GM12878 (cell line): ENCODE measurements around the gene NCKAP5. TPM values are rescaled to one million over a fixed set of nuclear protein-coding genes. Genes with fewer than 3 reads are reported as not detected.

Experiments
- ATAC-seq: fragments of 200-7000 bp; cut with Tn5 transposase; 3 replicates; pipeline ENCODE4 v1.9.1; 2020; ENCODE audit warnings: mild to moderate bottlenecking, moderate library complexity
- BruUV-seq: library from RNA; stranded (reverse); fragments of 400-500 nt; replicated peaks from 2 replicates; lab custom pipeline; 2021; lab: Mats Ljungman, UMichigan
- CTCF ChIA-PET: fragments of 300-600 bp; sonication (Branson Sonifier 250); formaldehyde crosslinking; extraction: SDS; loops from one replicate; lab custom pipeline; 2021; ENCODE audit warnings: inconsistent platforms; lab: Yijun Ruan, JAX
- POLR2A ChIA-PET: fragments of 350-600 bp; formaldehyde crosslinking; extraction: SDS; loops from one replicate; lab custom pipeline; 2021; ENCODE audit warnings: inconsistent platforms; lab: Charles Lee
- RAD21 ChIA-PET: fragments of 300-600 bp; sonication (Branson Sonifier 250); formaldehyde crosslinking; loops from one replicate; lab custom pipeline; 2023; ENCODE audit warnings: antibody characterized with exemption; ENCODE audit not compliant: unreplicated experiment; lab: Charles Lee
- SMC1A ChIA-PET: fragments of 300-600 bp; sonication (Branson Sonifier 250); formaldehyde crosslinking; loops from one replicate; lab custom pipeline; 2023; ENCODE audit not compliant: unreplicated experiment, uncharacterized antibody; lab: Charles Lee
- DNase-seq: peaks from one replicate; pipeline ENCODE4 v3.0.0-alpha.2; 2011; ENCODE audit warnings: low read depth, low spot score
- FAIRE-seq: peaks from 3 replicates; lab custom pipeline; 2011; peaks lifted over from hg19 to GRCh38; lab: Jason Lieb, UNC
- H2AFZ ChIP-seq: 2 replicates; pipeline ENCODE4 v1.6.0; 2011; ENCODE audit warnings: low read depth, low read length, control low read depth; ENCODE audit not compliant: control insufficient read depth
- H3K27ac ChIP-seq: 2 replicates; pipeline ENCODE4 v1.5.1; 2011; ENCODE audit warnings: control low read depth; ENCODE audit not compliant: control insufficient read depth, insufficient read depth
- H3K27me3 ChIP-seq, 2 experiments: replicated peaks in 1 of 2; 2 replicates each; pipeline versions ENCODE4 v1.6.0 to v1.6.1; 2011; ENCODE audit warnings: low read length in 1 of 2; ENCODE audit not compliant: control insufficient read depth in 2 of 2, insufficient read depth in 2 of 2
- H3K36me3 ChIP-seq, 2 experiments: 2 replicates each; pipeline ENCODE4 v1.5.1; 2011; ENCODE audit warnings: low read length in 1 of 2; ENCODE audit not compliant: control insufficient read depth in 2 of 2, insufficient read depth in 2 of 2
- H3K4me1 ChIP-seq: 2 replicates; pipeline ENCODE4 v1.6.1; 2011; ENCODE audit warnings: mild to moderate bottlenecking, low read length, moderate library complexity, mixed read lengths; ENCODE audit not compliant: control insufficient read depth, insufficient read depth
- H3K4me2 ChIP-seq: 2 replicates; pipeline ENCODE4 v1.6.0; 2011; ENCODE audit warnings: control low read depth; ENCODE audit not compliant: control insufficient read depth, insufficient read depth
- H3K4me3 ChIP-seq: fragments of 200-600 bp; sonication (generic); 2 replicates; pipeline ENCODE4 v1.5.1; 2016
- H3K79me2 ChIP-seq: 2 replicates; pipeline ENCODE4 v1.6.0; 2011; ENCODE audit warnings: low read length; ENCODE audit not compliant: control insufficient read depth, insufficient read depth
- H3K9ac ChIP-seq: 2 replicates; pipeline ENCODE4 v1.8.0; 2011; ENCODE audit warnings: low read length, control low read depth, mixed read lengths; ENCODE audit not compliant: control insufficient read depth, insufficient read depth
- H3K9me3 ChIP-seq: replicated peaks from 3 replicates; pipeline ENCODE4 v1.5.1; 2011; ENCODE audit warnings: mild to moderate bottlenecking, low read length; ENCODE audit not compliant: control insufficient read depth, insufficient read depth
- H4K20me1 ChIP-seq: 2 replicates; pipeline ENCODE4 v1.6.0; 2011; ENCODE audit not compliant: control insufficient read depth, insufficient read depth
- BRCA1 ChIP-seq: IDR thresholded peaks from 2 replicates; pipeline ENCODE4 v1.6.1; 2011; ENCODE audit warnings: low read depth, low read length, improper control_type of control experiment
- CEBPB ChIP-seq, 2 experiments: fragments of 150-350 bp in 1 of 2; IDR thresholded peaks; 2 replicates each; pipeline ENCODE4 v1.6.1; 2012 to 2014; ENCODE audit warnings: low read depth in 2 of 2, low read length in 2 of 2, borderline replicate concordance in 1 of 2, inconsistent platforms in 1 of 2
- E2F4 ChIP-seq: IDR thresholded peaks from 2 replicates; pipeline ENCODE4 v1.6.1; 2012; ENCODE audit warnings: low read depth, low read length, improper control_type of control experiment
- FOS ChIP-seq: IDR thresholded peaks from 3 replicates; pipeline ENCODE4 v1.6.1; 2011; ENCODE audit warnings: borderline replicate concordance; ENCODE audit not compliant: insufficient read length; ENCODE audit errors: extremely low read depth
- FOXK2 ChIP-seq: fragments of 450-650 bp; IDR thresholded peaks from 2 replicates; pipeline ENCODE4 v1.6.1; 2017; ENCODE audit warnings: mild to moderate bottlenecking, moderate library complexity
- KAT2A ChIP-seq: conservative IDR thresholded peaks from 2 replicates; pipeline ENCODE4 v1.6.1; 2011; ENCODE audit warnings: low read depth, low read length; ENCODE audit not compliant: control insufficient read depth
- MYB ChIP-seq: fragments of 150-350 bp; IDR thresholded peaks from 2 replicates; pipeline ENCODE4 v1.6.1; 2014; ENCODE audit warnings: mild to moderate bottlenecking, low read depth, low read length, borderline replicate concordance
- NBN ChIP-seq: fragments of 450-650 bp; IDR thresholded peaks from 2 replicates; pipeline ENCODE4 v1.6.1; 2016
- NR2C1 ChIP-seq: fragments of 450-650 bp; IDR thresholded peaks from 2 replicates; pipeline ENCODE4 v1.6.1; 2017; ENCODE audit warnings: antibody characterized with exemption, mild to moderate bottlenecking, moderate library complexity
- PML ChIP-seq: IDR thresholded peaks from 2 replicates; pipeline ENCODE4 v1.6.1; 2012; ENCODE audit warnings: low read length, inconsistent platforms
- POLR2AphosphoS2 ChIP-seq: IDR thresholded peaks from 2 replicates; pipeline ENCODE4 v1.6.1; 2011; ENCODE audit warnings: low read depth, mild to moderate bottlenecking, low read length, improper control_type of control experiment, moderate library complexity
- RB1 ChIP-seq: fragments of 450-650 bp; formaldehyde crosslinking; IDR thresholded peaks from 2 replicates; pipeline ENCODE4 v1.6.1; 2017; ENCODE audit warnings: mild to moderate bottlenecking, borderline replicate concordance
- SREBF2 ChIP-seq: IDR thresholded peaks from 2 replicates; pipeline ENCODE4 v1.6.1; 2012; ENCODE audit warnings: mild to moderate bottlenecking, low read length
- SRF ChIP-seq, 2 experiments: IDR thresholded peaks; 2 replicates each; pipeline ENCODE4 v1.6.1; 2011; ENCODE audit warnings: low read depth in 2 of 2, low read length in 2 of 2, mild to moderate bottlenecking in 1 of 2, moderate library complexity in 1 of 2
- STAT1 ChIP-seq: fragments of 450-650 bp; conservative IDR thresholded peaks from 2 replicates; pipeline ENCODE4 v1.6.1; 2014; ENCODE audit warnings: antibody characterized with exemption, mild to moderate bottlenecking
- TAF1 ChIP-seq: IDR thresholded peaks from 2 replicates; pipeline ENCODE4 v1.6.1; 2011; ENCODE audit warnings: mild to moderate bottlenecking, low read depth, low read length, borderline replicate concordance
- YBX1 ChIP-seq: fragments of 450-650 bp; IDR thresholded peaks from 2 replicates; pipeline ENCODE4 v1.6.1; 2016; ENCODE audit warnings: antibody characterized with exemption
- ZBTB33 ChIP-seq: fragments of 450-650 bp; IDR thresholded peaks from 2 replicates; pipeline ENCODE4 v1.6.1; 2017; ENCODE audit warnings: mild to moderate bottlenecking
- ZNF384 ChIP-seq: IDR thresholded peaks from 2 replicates; pipeline ENCODE4 v1.6.1; 2012; ENCODE audit warnings: low read depth, mild to moderate bottlenecking, low read length, improper control_type of control experiment, borderline replicate concordance
- ZZZ3 ChIP-seq: IDR thresholded peaks from 2 replicates; pipeline ENCODE4 v1.6.1; 2011; ENCODE audit warnings: low read depth; ENCODE audit not compliant: control insufficient read depth, insufficient read length
- WGBS: methylation state at CpG from one replicate; pipeline ENCODE4 v1.1.6; 2016; ENCODE audit warnings: low lambda C conversion rate; ENCODE audit not compliant: insufficient replicate concordance, insufficient coverage; ENCODE audit errors: missing lambda C conversion rate; 5-methylcytosine and 5-hydroxymethylcytosine counted together
- in situ Hi-C: fragments of 300-500 bp; cut with MboI; formaldehyde crosslinking; loops from 9 replicates; pipeline ENCODE4 v1.14.3; 2018; ENCODE audit warnings: mixed read lengths
- intact Hi-C: fragments of 100-400 bp; cut with micrococcal nuclease; formaldehyde crosslinking; loops from one replicate; pipeline ENCODE4 v1.14.2; 2022; ENCODE audit not compliant: unreplicated experiment
- polyA plus RNA-seq, 11 experiments: library from polyadenylated mRNA; depleted of rRNA in 4 of 11; unstranded in 6 of 11; stranded (reverse) in 5 of 11; fragments of >200 nt; fragmentation: Nextera tagmentation in 4 of 11; fragmentation: Illumina TruSeq in 1 of 11; extraction: Ambion mirVana in 4 of 11; extraction: Trizol in 1 of 11; gene quantifications; 1 replicate in 1 of 11; 2 replicates in 10 of 11; pipeline versions ENCODE4 v1.2.1 to v1.2.3, GENCODE V29; 2011 to 2016; ENCODE audit warnings: inconsistent platforms in 2 of 11, missing spikeins in 2 of 11, low read depth in 1 of 11
- total RNA-seq, 4 experiments: library from RNA; depleted of rRNA in 3 of 4; stranded (reverse); fragments of >200 nt in 3 of 4; fragmentation: Illumina TruSeq in 1 of 4; extraction: Trizol in 1 of 4; gene quantifications; 2 replicates each; pipeline versions ENCODE4 v1.2.1 to v1.2.3, GENCODE V29; 2013 to 2021

NCKAP5 gene
- total and polyA plus RNA-seq, 10 of the 15 experiments (the other 5 are each of a cell fraction or from before 2014, with no cell fraction given) = 0.06 to 0.44 (median 0.16) TPM

- no peak for ATAC-seq
These were observed 281.8 kb downstream of the NCKAP5 start for GRCh38 chr2:133286326-133286922.

More at GRCh38 chr2:133286326-133286922, 281.8 kb downstream of the NCKAP5 start:
- Histone ChIP-seq H3K4me2 (no peak overlapping the region), H3K27ac (no peak overlapping the region), H3K4me3 (no peak overlapping the region), H3K79me2 (no peaks in the 10 kb centered on the region), H3K9ac (no peak overlapping the region), H3K9me3 (no peaks in the 10 kb centered on the region)
- BruUV-seq = no TSS peak
- intact Hi-C loops = no loop called here
- ChIA-PET POLR2A (no interaction called here), RAD21 (no interaction called here)
- WGBS = 0% methylated on average over 1 of the region's 1 CpG
- no peak for DNase-seq
- no peak for TF ChIP-seq PML
- no peak for TF ChIP-seq ZZZ3
- TF ChIP-seq TAF1 = no peak
- no peak for TF ChIP-seq POLR2AphosphoS2
- no peak for TF ChIP-seq STAT1
- TF ChIP-seq YBX1 = no peak
- TF ChIP-seq KAT2A = no peak
- TF ChIP-seq BRCA1 = no peak
- TF ChIP-seq MYB = no peak
- no peak for TF ChIP-seq RB1
- TF ChIP-seq NR2C1 = no peak
- no peak for TF ChIP-seq CEBPB (IDR thresholded peaks at IDR 0.05; ENCODE audit: borderline replicate concordance in 1 of 2, low read depth in 2 of 2, low read length in 2 of 2)
- no peak for TF ChIP-seq FOS
- TF ChIP-seq ZBTB33 = no peak
- TF ChIP-seq E2F4 = no peak
- TF ChIP-seq FOXK2 = no peak
- TF ChIP-seq ZNF384 = no peak
- TF ChIP-seq NBN = no peak
- TF ChIP-seq SREBF2 = no peak
- no peak for TF ChIP-seq SRF (IDR thresholded peaks at IDR 0.05; ENCODE audit: low read depth in 2 of 2, low read length in 2 of 2)
- TF ChIP-seq, all 136 proteins: peak for 0
- no peak for FAIRE-seq
- H3K27me3 ChIP-seq = no peaks in the 10 kb centered on the region
- no peak overlapping the region for H2AFZ ChIP-seq
- H3K4me1 ChIP-seq = no peaks in the 10 kb centered on the region
- no peaks in the 10 kb centered on the region for H3K36me3 ChIP-seq
- in situ Hi-C loops = no loop called here
- no peaks in the 10 kb centered on the region for H4K20me1 ChIP-seq
- CTCF ChIA-PET = no interaction called here
- SMC1A ChIA-PET = no interaction called here
